HG03066 (cell line): ENCODE measurements around the gene EPOP.

ENCODE experiments used
- ATAC-seq: cut with Tn5 transposase; IDR thresholded peaks from one replicate; pipeline ENCODE4 v1.9.1; 2021; ENCODE audit warnings: low read depth; ENCODE audit not compliant: unreplicated experiment

Gene EPOP

GRCh38 chr17:38706505-38707216 is 31.9 kb upstream of the EPOP start:
- no peak for ATAC-seq

DNA sequence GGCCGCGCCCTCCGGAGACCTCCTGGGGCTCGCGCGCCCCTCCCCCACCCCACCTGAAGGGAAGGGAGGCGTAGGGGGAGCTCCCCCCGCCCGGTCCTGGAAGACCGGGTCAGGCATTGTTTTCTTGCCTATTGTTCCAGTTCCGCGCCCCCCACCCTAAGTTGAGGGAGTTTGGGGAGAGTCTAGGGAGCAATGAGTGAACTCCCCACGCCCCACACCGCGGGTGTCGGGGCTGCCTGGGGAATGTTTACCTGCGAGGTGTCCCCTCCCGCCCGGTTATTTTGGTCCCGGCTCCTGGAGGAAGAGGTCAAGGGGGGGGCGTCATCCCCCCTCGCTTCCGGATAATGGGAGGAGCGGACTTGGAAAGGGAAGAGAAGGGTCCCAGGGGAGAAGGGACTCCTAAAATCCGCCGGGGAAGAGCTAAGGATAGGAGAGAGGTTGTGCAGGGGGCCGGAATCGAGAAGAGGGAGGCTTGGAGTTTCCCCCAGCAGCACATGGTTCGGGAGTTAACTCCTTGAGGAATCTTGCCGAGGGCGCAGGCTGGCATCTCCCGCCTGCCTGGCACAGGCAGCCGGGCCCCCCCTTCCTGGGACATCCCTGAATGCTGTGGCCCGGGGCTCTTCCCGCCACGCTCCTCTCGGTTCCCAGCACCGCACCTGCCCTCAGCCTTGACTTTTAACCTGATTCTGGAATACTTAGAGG is 31.2 kb upstream of the EPOP start:
- no peak for ATAC-seq

- ATAC-seq: no peak
These were observed 30.7 kb upstream of the EPOP start for GRCh38 chr17:38705523-38705802.

DNA sequence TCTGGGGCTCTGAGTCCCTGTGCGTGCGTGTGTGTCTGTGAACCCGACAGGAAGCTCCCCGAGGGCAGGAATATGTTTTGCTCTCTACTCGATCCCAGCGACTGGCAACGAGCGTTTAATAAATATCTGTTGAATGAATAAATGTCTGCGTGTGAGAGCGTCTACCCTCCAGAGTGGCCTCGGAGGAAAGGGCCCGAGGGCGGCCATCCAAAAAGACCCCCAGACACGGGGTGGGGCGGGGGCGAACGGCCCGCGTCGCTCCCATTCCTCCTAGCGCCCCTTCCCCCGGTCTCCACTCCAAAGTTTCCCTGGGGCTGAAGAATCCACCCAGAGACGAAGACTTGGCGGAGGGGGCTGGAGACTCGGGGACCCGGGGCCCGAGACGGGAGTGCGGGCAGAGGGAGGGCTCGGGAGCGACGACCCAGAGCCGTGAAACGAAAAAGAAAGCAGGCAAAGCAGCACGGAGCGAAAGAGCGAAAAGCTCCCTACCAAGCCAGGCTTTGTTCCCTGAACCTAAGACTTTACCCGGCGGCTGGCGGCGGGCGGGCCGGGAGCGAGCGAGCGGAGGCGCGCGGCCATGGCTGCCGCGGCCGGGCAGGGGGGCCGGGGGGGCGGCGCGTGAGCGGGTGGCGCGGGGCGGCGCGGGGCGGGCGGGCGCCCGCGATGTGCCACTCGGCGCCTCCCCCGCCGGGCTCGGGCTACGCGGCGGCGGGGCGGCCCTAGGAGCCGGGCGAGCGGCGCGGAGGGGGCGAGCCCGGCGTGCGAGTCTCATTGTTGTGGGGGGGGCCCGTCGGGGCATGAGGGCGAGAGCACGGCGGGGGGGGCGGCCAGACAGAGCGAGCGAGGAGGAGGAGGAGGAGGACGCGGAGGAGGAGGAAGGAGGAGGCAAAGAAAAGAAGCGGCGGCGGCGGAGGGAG is 30.1 kb upstream of the EPOP start, which contains the start of gene MLLT6:
MLLT6 (plus strand) TSS at position 668 of the 917 bp plus-strand sequence. CDS start 360 bp downstream, outside the sequence.
- ATAC-seq: no peak

DNA sequence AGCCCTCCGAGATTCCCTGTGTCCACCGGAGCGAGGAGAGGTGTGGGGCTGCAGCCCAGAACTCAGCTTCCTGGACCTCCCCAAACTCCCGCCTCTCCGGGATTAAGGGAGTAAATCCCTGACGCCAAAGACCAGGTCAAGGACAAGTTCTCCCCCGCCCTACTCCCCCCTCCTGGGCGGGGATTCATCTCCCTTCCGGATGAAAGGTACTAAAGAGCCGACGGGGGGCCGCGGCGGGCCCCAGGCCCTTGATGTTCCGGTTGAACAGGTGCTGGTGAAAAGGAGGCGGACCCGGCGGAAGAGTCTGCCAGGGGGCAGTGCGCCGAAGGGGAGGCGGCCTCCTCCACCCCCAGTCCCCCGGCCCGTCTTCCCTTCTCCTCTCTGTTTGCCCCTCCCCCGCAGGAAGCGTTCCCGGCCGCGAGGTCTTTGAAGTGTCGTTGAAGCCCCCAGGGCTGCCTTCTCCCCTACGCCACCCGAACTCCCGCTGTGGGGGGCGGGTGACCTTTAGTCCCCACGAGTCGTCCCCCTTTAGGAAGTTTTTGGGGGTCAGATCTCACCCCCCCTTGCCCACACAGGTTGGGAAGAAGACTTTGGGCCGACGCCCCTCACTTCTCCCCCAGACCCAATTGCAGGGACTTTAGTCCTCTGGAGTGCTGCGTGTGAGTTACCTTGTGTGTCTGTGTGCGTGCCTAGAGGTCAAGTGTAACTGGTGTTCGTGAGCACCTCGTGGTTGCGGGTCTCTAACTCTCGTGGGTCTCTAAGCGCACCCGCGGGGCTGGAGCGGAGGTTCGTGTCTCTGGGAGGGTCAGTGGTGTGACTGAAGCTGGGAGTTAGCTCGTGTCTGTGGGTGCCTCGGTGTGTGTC is 29.2 kb upstream of the EPOP start:
- ATAC-seq: no peak

DNA sequence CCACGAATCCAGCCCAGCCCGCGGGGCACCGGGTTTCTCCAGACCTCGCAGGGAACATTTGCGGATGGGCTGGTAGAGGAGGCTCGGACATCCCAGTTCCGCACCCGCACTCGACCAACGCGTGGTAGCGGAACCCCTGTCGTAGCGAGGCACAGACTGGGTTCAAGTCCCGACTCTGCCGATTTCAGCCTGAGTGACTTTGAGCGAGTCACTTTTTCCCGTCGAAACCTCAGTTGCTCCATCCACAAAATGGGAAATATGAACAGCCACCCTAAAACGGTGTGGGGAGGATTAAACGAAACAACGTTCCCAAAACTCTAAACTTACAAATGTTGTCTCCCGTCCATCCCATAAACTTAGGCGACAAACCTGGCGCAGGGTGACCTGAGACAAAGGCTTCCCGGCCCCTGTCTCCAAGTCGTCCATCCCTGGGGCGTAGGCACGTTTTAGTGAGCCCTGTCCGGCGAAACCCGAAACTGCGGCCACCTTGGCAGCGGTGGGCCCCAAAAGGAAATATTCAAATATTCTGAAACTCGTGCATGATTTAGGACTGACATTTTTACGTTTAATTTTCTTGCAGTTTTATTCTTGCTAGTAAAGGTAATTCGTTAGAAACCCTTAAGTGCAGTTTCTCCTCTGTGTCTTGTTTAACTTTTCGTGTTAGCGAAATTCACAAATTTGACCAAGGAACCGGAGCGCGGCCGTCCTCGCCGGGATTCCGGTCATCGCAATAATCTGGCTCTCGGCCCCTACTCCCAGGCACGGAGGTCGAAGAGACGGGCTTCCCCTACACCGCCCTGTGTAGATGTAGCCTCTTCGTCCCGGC is 28.4 kb upstream of the EPOP start:
- no peak for ATAC-seq

DNA sequence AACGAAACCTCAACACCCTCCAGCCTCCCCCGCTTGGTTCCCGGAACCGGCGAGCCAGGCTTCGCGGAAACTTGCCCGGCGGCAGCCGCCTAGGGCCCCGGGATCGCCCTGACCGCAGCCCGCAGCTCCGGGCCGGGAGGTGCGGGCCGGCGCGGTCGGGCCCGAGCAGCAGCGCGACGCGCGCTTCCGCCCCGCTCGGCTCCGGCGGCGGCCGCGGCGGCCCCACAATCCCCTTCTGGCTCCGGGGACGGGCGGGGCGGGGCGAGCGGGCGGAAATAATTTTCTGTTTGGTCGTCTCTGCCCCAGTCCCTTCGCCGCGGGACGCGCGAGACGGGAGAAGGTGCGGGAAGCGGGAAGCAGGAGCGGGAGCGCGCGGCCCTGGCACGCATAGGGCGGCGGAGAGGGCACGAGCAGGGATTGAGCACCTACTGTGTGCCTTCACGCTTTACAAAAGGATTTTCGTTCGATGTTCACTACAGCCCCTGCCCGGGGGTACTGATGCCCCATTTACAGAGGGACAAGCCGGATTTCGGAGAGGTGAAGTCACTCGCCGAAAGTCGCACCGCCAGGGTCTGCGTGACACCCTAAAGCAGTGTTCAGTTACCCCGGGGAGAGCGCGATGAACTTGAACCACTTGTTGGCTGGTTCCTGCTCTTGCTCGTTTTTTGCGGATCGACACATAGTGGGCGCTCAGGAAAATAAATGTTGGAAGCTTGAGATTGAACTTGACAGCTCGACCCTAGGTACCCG is 27.6 kb upstream of the EPOP start:
- ATAC-seq: no peak

GRCh38 chr17:38701504-38702165 is 26.9 kb upstream of the EPOP start:
- ATAC-seq: no peak

- ATAC-seq: no peak
These were observed 24.0 kb upstream of the EPOP start for GRCh38 chr17:38698760-38699159.

- ATAC-seq: no peak
These were observed 22.5 kb upstream of the EPOP start for GRCh38 chr17:38697061-38697820.

DNA sequence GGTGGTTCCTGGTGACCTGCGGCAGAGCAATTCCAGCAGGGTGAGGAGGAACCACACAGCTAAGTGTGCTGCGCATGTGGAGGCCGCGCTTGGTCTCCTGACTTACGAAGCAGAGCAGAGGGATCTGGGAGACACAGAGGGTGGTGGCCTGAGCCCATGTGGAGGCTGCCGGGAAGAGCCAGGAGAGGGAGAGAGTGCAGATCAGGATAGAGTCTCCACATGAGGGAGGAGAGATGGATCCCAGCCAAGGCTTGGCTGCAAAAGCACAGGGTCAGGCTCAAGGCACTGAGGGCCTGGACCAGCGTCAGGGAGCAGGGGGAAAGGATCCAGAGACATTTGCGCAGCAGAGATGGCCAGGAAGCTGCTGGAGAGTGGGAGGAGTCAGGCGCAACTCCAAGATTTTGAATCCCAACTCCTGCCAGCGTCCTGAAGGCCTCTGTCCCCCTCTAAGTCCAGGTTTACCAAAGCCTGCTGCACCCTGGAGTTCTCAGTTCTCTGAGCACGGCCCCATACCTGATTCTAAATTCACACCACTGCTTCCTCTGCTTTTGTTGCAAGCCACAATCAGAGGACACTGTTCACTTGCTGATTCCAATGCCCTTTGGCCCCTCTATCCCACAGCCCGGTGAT is 19.1 kb upstream of the EPOP start:
- ATAC-seq: no peak

GRCh38 chr17:38691154-38691553 is 16.4 kb upstream of the EPOP start:
- ATAC-seq: no peak

- no peak for ATAC-seq
These were observed 15.6 kb upstream of the EPOP start for GRCh38 chr17:38690386-38690785.

GRCh38 chr17:38687286-38687685 is 12.5 kb upstream of the EPOP start:
- no peak for ATAC-seq

GRCh38 chr17:38685491-38685890 is 10.7 kb upstream of the EPOP start:
- no peak for ATAC-seq

DNA sequence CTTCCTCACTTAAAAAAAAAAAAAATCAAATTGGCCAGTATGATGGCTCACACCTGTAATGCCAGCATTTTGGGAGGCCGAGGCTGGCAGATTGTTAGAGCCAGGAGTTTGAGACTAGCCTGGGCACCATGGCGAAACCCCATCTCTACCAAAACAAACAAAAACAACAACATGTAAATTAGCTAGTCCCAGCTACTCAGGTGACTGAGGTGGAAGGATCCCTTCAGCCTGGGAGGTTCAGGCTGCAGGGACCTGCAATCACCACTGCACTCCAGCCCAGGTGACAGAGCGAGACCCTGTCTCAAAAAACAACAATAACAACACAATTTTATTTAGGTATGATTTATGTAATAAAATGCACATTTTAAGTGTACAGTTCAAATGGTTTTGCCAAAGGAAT is 6.3 kb upstream of the EPOP start:
- no peak for ATAC-seq

DNA sequence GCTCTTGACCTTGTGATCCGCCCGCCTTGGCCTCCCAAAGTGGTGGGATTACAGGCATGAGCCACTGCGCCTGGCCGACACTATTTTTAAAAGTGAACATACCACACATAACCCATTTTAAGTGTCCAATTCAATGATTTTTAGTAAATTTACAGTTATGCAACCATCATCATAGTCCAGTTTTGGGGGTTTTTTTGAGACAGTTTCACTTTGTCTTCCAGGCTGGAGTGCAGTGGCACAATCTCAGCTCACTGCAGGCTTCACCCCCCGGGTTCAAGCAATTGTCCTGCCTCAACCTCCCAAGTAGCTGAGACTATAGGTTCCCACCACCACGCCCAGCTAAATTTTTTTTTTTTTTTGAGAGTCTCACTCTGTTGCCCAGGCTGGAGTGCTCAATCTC is 3.1 kb upstream of the EPOP start:
- ATAC-seq: no peak
